ENCODE measurements around the gene CTSH. TPM values are rescaled to one million over a fixed set of nuclear protein-coding genes. Genes with fewer than 3 reads are reported as not detected.

Gene CTSH
- total and polyA plus RNA-seq, 2 of the 13 experiments (the other 11 are each of a cell fraction or from before 2014, with no cell fraction given) = 265 to 653 TPM

GRCh38 chr15:78993931-78994530 is 49.2 kb upstream of the CTSH start (continued):
- TF ChIP-seq PREB (CRISPR knock-in tag; IDR thresholded peaks at IDR 0.05) (no peak), MXD4 (CRISPR knock-in tag; IDR thresholded peaks at IDR 0.05) (peak; percentile 67; the same call in 1 of the 2 replicates), ZMAT3 (CRISPR knock-in tag; conservative IDR thresholded peaks at IDR 0.05) (peak; percentile 80; the same call in 1 of the 2 replicates), HMG20A (CRISPR knock-in tag; IDR thresholded peaks at IDR 0.05; ENCODE audit: borderline replicate concordance) (peak; percentile 96), ZNF274 (CRISPR knock-in tag; IDR thresholded peaks at IDR 0.05) (peak; percentile 70; the same call in 1 of the 2 replicates), MTF2 (CRISPR knock-in tag; IDR thresholded peaks at IDR 0.05; ENCODE audit: borderline replicate concordance) (no peak), TOE1 (CRISPR knock-in tag; IDR thresholded peaks at IDR 0.05) (no peak), TBX2 (CRISPR knock-in tag; IDR thresholded peaks at IDR 0.05; ENCODE audit: borderline replicate concordance) (peak; percentile 98), ZNF841 (CRISPR knock-in tag; IDR thresholded peaks at IDR 0.05; ENCODE audit: borderline replicate concordance) (no peak), THAP9 (CRISPR knock-in tag; IDR thresholded peaks at IDR 0.05; ENCODE audit: borderline replicate concordance) (peak; percentile 70; the same call in 1 of the 2 replicates), BORCS8-MEF2B (CRISPR knock-in tag; IDR thresholded peaks at IDR 0.05) (peak; percentile 80; the same call in 1 of the 2 replicates), NFIB (CRISPR knock-in tag; IDR thresholded peaks at IDR 0.05; ENCODE audit: borderline replicate concordance) (no peak), TAF1 (CRISPR knock-in tag; IDR thresholded peaks at IDR 0.05) (peak; percentile 33; the same call in 1 of the 2 replicates), ZNF678 (CRISPR knock-in tag; IDR thresholded peaks at IDR 0.05) (no peak), HOMEZ (CRISPR knock-in tag; IDR thresholded peaks at IDR 0.05; ENCODE audit: low read depth) (peak; percentile 83), TEAD2 (CRISPR knock-in tag; IDR thresholded peaks at IDR 0.05) (no peak), ELF4 (CRISPR knock-in tag; IDR thresholded peaks at IDR 0.05; ENCODE audit: borderline replicate concordance) (peak; percentile 98), ATAD3A (CRISPR knock-in tag; IDR thresholded peaks at IDR 0.05) (no peak), SRSF4 (IDR thresholded peaks at IDR 0.05; ENCODE audit: low read depth, low read length, poor library complexity, severe bottlenecking) (no peak), ZNF530 (CRISPR knock-in tag; IDR thresholded peaks at IDR 0.05; ENCODE audit: low read depth) (no peak), TRIM24 (CRISPR knock-in tag; IDR thresholded peaks at IDR 0.05) (peak; percentile 88), ARNT2 (CRISPR knock-in tag; IDR thresholded peaks at IDR 0.05; ENCODE audit: low read depth) (peak; percentile 95)
